ENCODE results near the gene ADAMTSL1. TPM values are rescaled to one million over a fixed set of nuclear protein-coding genes. Genes with fewer than 3 reads are reported as not detected.

Gene ADAMTSL1
- total and polyA plus RNA-seq, 2 of the 8 experiments (the other 6 are each of a cell fraction or from before 2014, with no cell fraction given): 0.84 to 1.1 TPM

GRCh38 chr9:18539203-18539693 lies 65.3 kb downstream of the ADAMTSL1 start:
- Histone ChIP-seq H3K23ac (ENCODE audit: insufficient read length) (no peak overlapping the region), H3K23me2 (ENCODE audit: low read depth, low read length) (no peaks in the 10 kb centered on the region), H4K91ac (replicated peaks; ENCODE audit: insufficient read length, low read length) (no peak overlapping the region), H3K9me3 (ENCODE audit: insufficient read depth in 2 of 2, low read depth in 1 of 2, low read length in 1 of 2) (peaks cover 16 to 17% of the 10 kb centered on the region in 2 experiments), H2AK5ac (ENCODE audit: low read depth, low read length) (no peak overlapping the region), H3K36me3 (ENCODE audit: control insufficient read depth in 2 of 4, insufficient read depth in 4 of 4, low read length in 3 of 4) (peaks cover 0 to 4% (median 0%) of the 10 kb centered on the region in 4 experiments; a peak in 1 of 8 replicates), H3K4me2 (ENCODE audit: insufficient read depth in 1 of 2, low read depth in 2 of 2, low read length in 2 of 2) (no peak overlapping the region), H2BK15ac (ENCODE audit: low read length) (no peak overlapping the region), H3K79me2 (ENCODE audit: control insufficient read depth in 1 of 2, insufficient read depth in 2 of 2, low read length in 2 of 2) (no peaks in the 10 kb centered on the region), H3K4me1 (replicated peaks in 1 of 4; ENCODE audit: control insufficient read depth in 3 of 4, insufficient read depth in 4 of 4, low read length in 3 of 4) (no peaks in the 10 kb centered on the region), H2BK5ac (ENCODE audit: low read depth, low read length) (no peak overlapping the region), H3K4me3 (ENCODE audit: extremely low read depth in 1 of 4, insufficient read depth in 2 of 4, low read depth in 3 of 4, low read length in 4 of 4) (no peak overlapping the region), H2BK20ac (ENCODE audit: low read length) (no peak overlapping the region), H3K4ac (replicated peaks; ENCODE audit: insufficient read length, low read depth, low read length) (no peak overlapping the region), H3K79me1 (ENCODE audit: low read depth, low read length) (no peaks in the 10 kb centered on the region), H2AFZ (ENCODE audit: low read length) (no peak overlapping the region), H3K27ac (ENCODE audit: low read depth, low read length) (no peak overlapping the region), H4K5ac (ENCODE audit: insufficient read length, low read depth, low read length) (no peak overlapping the region), H2BK12ac (ENCODE audit: low read depth, low read length) (no peak overlapping the region), H4K20me1 (replicated peaks in 1 of 2; ENCODE audit: control insufficient read depth in 1 of 2, insufficient read depth in 2 of 2, low read length in 2 of 2) (no peaks in the 10 kb centered on the region), H3K56ac (replicated peaks; ENCODE audit: insufficient read length, low read depth, low read length) (no peak overlapping the region), H4K8ac (ENCODE audit: extremely low read depth, insufficient read depth, low read length) (no peak overlapping the region), H3K9ac (replicated peaks in 1 of 4; ENCODE audit: extremely low read depth in 1 of 4, low read depth in 3 of 4, low read length in 3 of 4) (no peak overlapping the region), H3K18ac (ENCODE audit: extremely low read depth, low read length) (no peak overlapping the region), H2BK120ac (replicated peaks; ENCODE audit: low read depth, low read length) (no peak overlapping the region), H3K27me3 (replicated peaks in 1 of 4; ENCODE audit: control insufficient read depth in 3 of 4, extremely low read depth in 1 of 4, insufficient read depth in 3 of 4, low read length in 3 of 4) (no peaks in the 10 kb centered on the region), H3K14ac (ENCODE audit: insufficient read length) (no peak overlapping the region)
- WGBS, 2 experiments (ENCODE audit: extremely low coverage in 1 of 2, insufficient coverage in 1 of 2, insufficient read length in 1 of 2, insufficient replicate concordance in 2 of 2, low coverage in 1 of 2, low lambda C conversion rate in 2 of 2, missing lambda C conversion rate in 1 of 2): 93% methylated on average over 5 of the region's 5 CpGs; no CpG with 5 or more reads in 1 of the 2 experiments
- TF ChIP-seq TAF7 (optimal IDR thresholded peaks at IDR 0.05; ENCODE audit: borderline replicate concordance, low read depth, low read length) (no peak), CBX8 (IDR thresholded peaks at IDR 0.05; ENCODE audit: borderline replicate concordance, low read depth, low read length) (no peak), FOSL1 (IDR thresholded peaks at IDR 0.05; ENCODE audit: insufficient read depth, low read depth, low read length) (no peak), USF2 (IDR thresholded peaks at IDR 0.05; ENCODE audit: low read length) (no peak), EZH2 (IDR thresholded peaks at IDR 0.05; ENCODE audit: low read depth, low read length, severe bottlenecking) (no peak), PHF8 (conservative IDR thresholded peaks at IDR 0.05; ENCODE audit: low read depth, low read length) (no peak), ATF3 (IDR thresholded peaks at IDR 0.05; ENCODE audit: insufficient read depth, low read depth, low read length) (no peak), RFX5 (IDR thresholded peaks at IDR 0.05; ENCODE audit: borderline replicate concordance, low read depth, low read length) (no peak), TCF12 (IDR thresholded peaks at IDR 0.05; ENCODE audit: low read depth, low read length) (no peak)
- ChIA-PET POLR2A (ENCODE audit: partially characterized antibody) (no interaction called here), CTCF (ENCODE audit: partially characterized antibody) (no interaction called here)
- DNase-seq (ENCODE audit: low read depth in 1 of 2, low spot score in 2 of 2) (no peak), FAIRE-seq (no peak)

Measured in H1 (cell line).